HCT116 (cell line): ENCODE data around the gene TMC2. TPM values are rescaled to one million over a fixed set of nuclear protein-coding genes. Genes with fewer than 3 reads are reported as not detected.
A peak's percentile ranks its signal among the peaks of the same experiment; 100 is the strongest.

ENCODE experiments used
- ATAC-seq: fragments of 200-7000 bp; cut with Tn5 transposase; 2 replicates; pipeline ENCODE4 v1.9.1; 2020; ENCODE audit warnings: mild to moderate bottlenecking, moderate library complexity
- BruUV-seq: library from RNA; stranded (reverse); fragments of 400-500 nt; replicated peaks from 2 replicates; lab custom pipeline; 2021; lab: Mats Ljungman, UMichigan
- CTCF ChIA-PET: fragments of 300-600 bp; sonication (Branson Sonifier 250); formaldehyde crosslinking; loops from one replicate; lab custom pipeline; 2021; ENCODE audit warnings: antibody characterized with exemption; lab: Charles Lee
- POLR2A ChIA-PET: fragments of 300-600, 350-600 bp; sonication (Branson Sonifier 250); formaldehyde crosslinking; loops from one replicate; lab custom pipeline; 2021; ENCODE audit warnings: antibody characterized with exemption; lab: Charles Lee
- RAD21 ChIA-PET, 2 experiments: fragments of 300-600 bp; sonication (Branson Sonifier 250); formaldehyde crosslinking; loops; one replicate each; lab custom pipeline; 2023; ENCODE audit warnings: low total read pairs in 2 of 2; ENCODE audit not compliant: uncharacterized antibody in 2 of 2, unreplicated experiment in 2 of 2, low non-redundant PET in 1 of 2; lab: Charles Lee
- DNase-seq: peaks from one replicate; pipeline ENCODE4 v3.0.0-alpha.2; 2010; ENCODE audit warnings: low read depth, low spot score
- H2AFZ ChIP-seq: fragments of 200-600 bp; shearing (Covaris generic), sonication (generic); 2 replicates; pipeline ENCODE4 v1.6.1; 2017; ENCODE audit warnings: low read depth, mixed run types, mixed read lengths, antibody characterized with exemption, low read length; ENCODE audit not compliant: poor library complexity, severe bottlenecking
- H3K27ac ChIP-seq: 2 replicates; pipeline ENCODE4 v1.5.1; 2012; ENCODE audit warnings: low read depth, low read length
- H3K27me3 ChIP-seq: fragments of 200-600 bp; sonication (generic); 2 replicates; pipeline ENCODE4 v1.6.1; 2016; ENCODE audit warnings: mixed run types, low read length, mixed read lengths; ENCODE audit not compliant: insufficient read depth
- H3K36me3 ChIP-seq, 2 experiments: fragments of 200-500 bp in 1 of 2; fragments of 200-600 bp in 1 of 2; sonication (Bioruptor generic) in 1 of 2; sonication (generic) in 1 of 2; 2 replicates each; pipeline versions ENCODE4 v1.5.1 to v1.6.1; 2014 to 2016; ENCODE audit warnings: low read length in 2 of 2, inconsistent platforms in 1 of 2, mixed read lengths in 1 of 2, mixed run types in 1 of 2; ENCODE audit not compliant: insufficient read depth in 2 of 2, control insufficient read depth in 1 of 2
- H3K4me1 ChIP-seq, 2 experiments: fragments of 200-600 bp in 1 of 2; sonication (generic) in 1 of 2; 2 replicates each; pipeline versions ENCODE4 v1.5.1 to v1.6.1; 2012 to 2017; ENCODE audit warnings: low read length in 2 of 2, inconsistent platforms in 1 of 2, mild to moderate bottlenecking in 1 of 2, mixed read lengths in 1 of 2, mixed run types in 1 of 2, moderate library complexity in 1 of 2; ENCODE audit not compliant: insufficient read depth in 2 of 2, control insufficient read depth in 1 of 2
- H3K4me2 ChIP-seq: fragments of 200-600 bp; sonication (generic); 2 replicates; pipeline ENCODE4 v1.6.1; 2017; ENCODE audit warnings: mixed run types, low read length, mixed read lengths
- H3K4me3 ChIP-seq, 2 experiments: fragments of 200-600 bp in 1 of 2; sonication (generic) in 1 of 2; replicated peaks in 1 of 2; 2 replicates each; pipeline ENCODE4 v1.5.1; 2011 to 2016; ENCODE audit warnings: low read length in 2 of 2, control low read depth in 1 of 2, low read depth in 1 of 2, mild to moderate bottlenecking in 1 of 2, mixed read lengths in 1 of 2, mixed run types in 1 of 2
- H3K79me2 ChIP-seq: fragments of 200-600 bp; sonication (generic); 2 replicates; pipeline ENCODE4 v1.6.1; 2017; ENCODE audit warnings: mild to moderate bottlenecking, mixed run types, low read length, moderate library complexity, mixed read lengths; ENCODE audit not compliant: insufficient read depth
- H3K9ac ChIP-seq: fragments of 200-600 bp; sonication (generic); 2 replicates; pipeline ENCODE4 v1.6.1; 2016; ENCODE audit warnings: low read length, mixed read lengths
- H3K9me2 ChIP-seq: fragments of 200-600 bp; sonication (generic), shearing (Covaris generic); 2 replicates; pipeline ENCODE4 v1.6.1; 2017; ENCODE audit warnings: mixed run types, mild to moderate bottlenecking, moderate library complexity; ENCODE audit not compliant: insufficient read depth
- H3K9me3 ChIP-seq, 2 experiments: fragments of 200-500 bp in 1 of 2; fragments of 200-600 bp in 1 of 2; sonication (Bioruptor generic) in 1 of 2; sonication (generic) in 1 of 2; 2 replicates each; pipeline ENCODE4 v1.6.1; 2014 to 2017; ENCODE audit warnings: low read length in 2 of 2, mixed read lengths in 2 of 2, inconsistent platforms in 1 of 2, low read depth in 1 of 2, mild to moderate bottlenecking in 1 of 2, mixed run types in 1 of 2, moderate library complexity in 1 of 2; ENCODE audit not compliant: control insufficient read depth in 1 of 2, insufficient read depth in 1 of 2
- H4K20me1 ChIP-seq: fragments of 200-600 bp; sonication (generic), shearing (Covaris generic); 2 replicates; pipeline ENCODE4 v1.6.1; 2017; ENCODE audit warnings: mixed run types, mild to moderate bottlenecking, moderate library complexity; ENCODE audit not compliant: insufficient read depth
- CTCF ChIP-seq, 3 experiments: fragments of 200-600 bp in 1 of 3; sonication (generic) in 1 of 3; IDR thresholded peaks in 2 of 3; conservative IDR thresholded peaks in 1 of 3; 2 replicates each; pipeline ENCODE4 v1.5.1; 2012 to 2017; ENCODE audit warnings: low read depth in 2 of 3, low read length in 2 of 3, antibody characterized with exemption in 1 of 3, borderline replicate concordance in 1 of 3, control low read depth in 1 of 3, mild to moderate bottlenecking in 1 of 3, mixed read lengths in 1 of 3, mixed run types in 1 of 3, moderate library complexity in 1 of 3; ENCODE audit not compliant: insufficient read depth in 1 of 3
- ELF1 ChIP-seq: IDR thresholded peaks from 2 replicates; pipeline ENCODE4 v1.6.1; 2012; ENCODE audit warnings: low read depth, borderline replicate concordance
- EZH2phosphoT487 ChIP-seq: fragments of 200-600 bp; IDR thresholded peaks from 2 replicates; pipeline ENCODE4 v1.6.1; 2018; ENCODE audit warnings: antibody characterized with exemption, borderline replicate concordance
- POLR2AphosphoS5 ChIP-seq: IDR thresholded peaks from 2 replicates; pipeline ENCODE4 v1.6.1; 2011; ENCODE audit warnings: mild to moderate bottlenecking, low read depth, low read length, moderate library complexity
- RAD21 ChIP-seq: IDR thresholded peaks from 2 replicates; pipeline ENCODE4 v1.6.1; 2012; ENCODE audit warnings: low read depth, mild to moderate bottlenecking
- intact Hi-C: fragments of 100-400 bp; cut with micrococcal nuclease; formaldehyde crosslinking; loops from 2 replicates; pipeline ENCODE4 v1.10.0; 2022
- total RNA-seq: library from RNA; stranded (reverse); gene quantifications from one replicate; pipeline ENCODE4 v1.2.1, GENCODE V29; 2021; ENCODE audit not compliant: unreplicated experiment

TMC2 gene
- total RNA-seq, 1 experiment from 2014 or later: not detected

GRCh38 chr20:2626853-2627541 is 90.6 kb downstream of the TMC2 start (continued):
- TF ChIP-seq CTCF (IDR thresholded peaks at IDR 0.05 in 2 of 3, conservative IDR thresholded peaks at IDR 0.05 in 1 of 3; ENCODE audit: borderline replicate concordance in 1 of 3, insufficient read depth in 1 of 3, low read depth in 2 of 3, low read length in 2 of 3): no peak
- no peak for TF ChIP-seq ELF1
- TF ChIP-seq, all 23 proteins: peak for 6

GRCh38 chr20:2631228-2631627 is 94.9 kb downstream of the TMC2 start:
- ChIA-PET RAD21 (no interaction called here), CTCF (interaction anchor here (1.0 to 2.3 kb wide), 4 partner anchors 11 to 109 kb away, joined by 4 to 10 read pairs (median 6); no protein-coding TSS in a partner anchor)

More at GRCh38 chr20:2631228-2631627, 94.9 kb downstream of the TMC2 start:
- no peaks in the 10 kb centered on the region for H3K27me3 ChIP-seq
- H3K4me1 ChIP-seq: peaks cover 13 to 15% of the 10 kb centered on the region in 2 experiments
- H2AFZ ChIP-seq: no peak overlapping the region
- peak; percentile 49; the same call in 1 of the 2 replicates for ATAC-seq
- DNase-seq: no peak
- peaks cover 0 to 5% of the 10 kb centered on the region in 2 experiments; a peak in 1 of 4 replicates for H3K9me3 ChIP-seq
- H3K79me2 ChIP-seq: no peaks in the 10 kb centered on the region
- no peak overlapping the region for H3K4me2 ChIP-seq
- no peaks in the 10 kb centered on the region for H3K9me2 ChIP-seq
- TF ChIP-seq CTCF (IDR thresholded peaks at IDR 0.05 in 2 of 3, conservative IDR thresholded peaks at IDR 0.05 in 1 of 3; ENCODE audit: borderline replicate concordance in 1 of 3, insufficient read depth in 1 of 3, low read depth in 2 of 3, low read length in 2 of 3) (peak; percentile 23 to 32 (median 31); a peak in 4 of 6 replicates), POLR2AphosphoS5 (no peak), EZH2phosphoT487 (no peak), RAD21 (peak; percentile 49)
- no peaks in the 10 kb centered on the region for H3K36me3 ChIP-seq
- POLR2A ChIA-PET: interaction anchor here (0.7 to 1.1 kb wide), 2 partner anchors 13 to 160 kb away, joined by 3 read pairs; partner anchors contain the start of gene SNRPB
- intact Hi-C loops: no loop called here
- no TSS peak for BruUV-seq
- H3K9ac ChIP-seq: no peak overlapping the region
- no peak overlapping the region for H3K27ac ChIP-seq
- no peak overlapping the region for H3K4me3 ChIP-seq
- no peaks in the 10 kb centered on the region for H4K20me1 ChIP-seq
